ENCODE measurements around the gene PEX11A.
A peak's percentile ranks its signal among the peaks of the same experiment; 100 is the strongest.
"Not testable (repeated sequence)": the region's sequence is repeated elsewhere in the genome, so short reads cannot be mapped to it uniquely, and the experiment has no call there.

The PEX11A gene

DNA sequence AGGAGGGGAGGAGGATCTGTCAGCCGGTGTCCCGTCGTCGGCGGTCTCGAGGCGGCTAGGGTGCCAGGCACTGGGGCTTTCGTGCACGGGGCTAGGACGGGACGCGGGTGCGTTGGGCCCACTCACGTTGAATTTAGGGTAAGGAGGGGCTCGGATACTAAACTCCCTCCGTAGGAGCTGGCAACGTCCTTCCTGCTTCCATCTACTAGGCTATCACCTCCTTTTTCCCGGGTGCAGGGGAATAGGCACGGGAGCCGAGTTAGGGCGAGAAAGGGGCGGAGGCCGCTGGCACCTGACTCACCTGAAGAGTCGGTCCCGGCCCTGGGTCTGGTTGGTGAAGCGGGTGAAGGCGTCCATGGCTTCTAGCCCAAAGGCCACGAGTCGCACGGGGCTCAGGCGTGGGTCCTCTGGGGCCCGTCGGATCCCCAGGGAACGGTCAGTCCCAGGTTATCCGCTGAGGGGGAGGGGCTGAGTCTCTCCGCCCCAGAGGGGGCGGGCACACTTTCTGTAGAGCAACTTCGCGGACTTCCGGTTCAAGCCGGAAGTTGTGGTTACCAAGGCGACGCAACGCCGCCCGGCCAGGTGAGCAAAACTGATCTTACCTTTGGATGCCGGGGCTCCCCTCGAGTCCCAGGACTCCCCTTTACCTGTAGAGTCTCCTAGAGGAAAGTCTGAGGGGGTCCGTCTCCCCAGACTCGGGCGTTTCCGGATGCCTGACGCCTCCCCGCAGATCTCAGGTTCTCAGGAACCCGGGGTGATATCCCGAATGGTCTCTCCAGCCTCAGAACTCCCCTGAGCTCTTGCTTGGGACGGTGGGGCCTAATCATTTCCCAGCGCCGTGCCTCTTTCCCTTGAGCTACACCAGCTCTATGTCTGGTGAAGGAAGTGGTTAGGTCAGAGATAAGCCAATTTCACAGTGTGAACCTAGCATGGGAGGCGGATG, at the start of gene PEX11A, which contains the start of gene WDR93:
Gene PEX11A (minus strand): TSS at position 479 of the 943 bp plus-strand sequence. CDS start 122 bp downstream, at position 357.
Gene WDR93 (plus strand): TSS at position 536 of the 943 bp plus-strand sequence. CDS start 10,936 bp downstream, outside the sequence.
- DNase-seq (ENCODE audit: low spot score) = peak; percentile 71

- DNase-seq (ENCODE audit: low spot score) = peak; percentile 73
Measured at GRCh38 chr15:89740137-89740536, 49.6 kb upstream of the PEX11A start.

GRCh38 chr15:89735773-89736172, 45.2 kb upstream of the PEX11A start:
- no peak for DNase-seq (ENCODE audit: low spot score)

GRCh38 chr15:89732451-89733172, 42.1 kb upstream of the PEX11A start:
- DNase-seq (ENCODE audit: low spot score) = no peak

- DNase-seq (ENCODE audit: low spot score) = no peak
Measured at GRCh38 chr15:89731275-89731674, 40.7 kb upstream of the PEX11A start.

DNA sequence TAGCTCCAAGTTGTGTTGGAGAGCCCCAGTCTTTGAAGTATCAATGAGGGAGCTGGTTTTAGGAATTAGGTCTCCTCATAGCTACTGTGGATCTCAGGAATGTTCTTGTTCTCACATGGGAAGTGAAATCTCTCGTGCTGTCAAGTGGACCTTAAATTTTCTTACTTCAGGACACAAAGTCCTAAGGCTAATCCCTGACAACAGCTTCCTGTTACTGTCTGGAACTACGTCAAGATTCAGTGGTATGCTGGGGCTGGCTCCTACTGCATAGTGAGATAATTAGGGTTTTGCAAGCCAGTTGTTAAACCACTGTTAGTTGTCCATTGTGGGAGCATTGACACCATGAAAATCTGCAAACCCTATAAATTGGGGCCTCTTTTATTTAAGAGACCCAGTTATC, 37.7 kb upstream of the PEX11A start:
- no peak for DNase-seq (ENCODE audit: low spot score)

- DNase-seq (ENCODE audit: low spot score) = no peak
Measured at GRCh38 chr15:89725064-89725463, 34.5 kb upstream of the PEX11A start.

- no peak for DNase-seq (ENCODE audit: low spot score)
Measured at GRCh38 chr15:89724621-89725020, 34.1 kb upstream of the PEX11A start.

DNA sequence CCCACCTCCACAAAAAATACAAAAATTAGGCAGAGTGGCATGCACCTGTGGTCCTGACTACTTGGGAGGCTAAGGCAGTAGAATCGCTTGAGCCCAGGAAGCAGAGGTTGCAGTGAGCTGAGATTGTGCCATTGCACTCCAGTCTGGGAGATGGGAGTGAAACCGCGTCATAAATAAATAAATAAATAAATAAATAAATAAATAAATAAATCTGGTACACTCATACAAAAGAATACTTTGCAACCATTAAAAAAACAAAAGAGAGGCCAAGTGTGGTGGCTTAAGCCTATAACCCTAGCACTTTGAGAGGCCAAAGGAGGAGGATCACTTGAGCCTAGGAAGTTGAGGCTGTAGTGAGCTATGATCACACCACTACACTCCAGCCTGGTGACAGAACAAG, 32.5 kb upstream of the PEX11A start:
- no peak for DNase-seq (ENCODE audit: low spot score)

GRCh38 chr15:89714775-89715174, 24.2 kb upstream of the PEX11A start:
- no peak for DNase-seq (ENCODE audit: low spot score)

GRCh38 chr15:89707577-89707976, 17.0 kb upstream of the PEX11A start:
- no peak for DNase-seq (ENCODE audit: low spot score)

DNA sequence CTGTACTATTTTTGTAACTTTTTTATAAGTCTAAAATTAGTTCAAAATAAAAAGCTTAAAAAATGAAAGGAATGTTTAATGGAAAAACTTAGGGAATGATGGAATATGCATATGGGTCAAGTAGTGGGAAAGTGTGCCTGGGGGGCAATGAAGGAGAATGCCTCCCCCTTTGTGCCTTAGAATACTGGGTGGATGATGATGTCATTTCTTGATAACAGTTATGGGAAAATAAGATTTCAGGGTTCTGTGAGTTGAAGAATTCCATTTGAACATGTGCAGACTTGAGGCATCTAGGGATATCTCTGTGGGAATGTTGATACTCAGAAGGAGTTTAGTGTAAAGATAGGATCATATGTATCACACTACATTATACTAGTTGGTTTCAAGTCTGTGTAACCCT, 13.9 kb upstream of the PEX11A start:
- DNase-seq (ENCODE audit: low spot score) = no peak

GRCh38 chr15:89695198-89695597, 4.6 kb upstream of the PEX11A start:
- no peak for DNase-seq (ENCODE audit: low spot score)

DNA sequence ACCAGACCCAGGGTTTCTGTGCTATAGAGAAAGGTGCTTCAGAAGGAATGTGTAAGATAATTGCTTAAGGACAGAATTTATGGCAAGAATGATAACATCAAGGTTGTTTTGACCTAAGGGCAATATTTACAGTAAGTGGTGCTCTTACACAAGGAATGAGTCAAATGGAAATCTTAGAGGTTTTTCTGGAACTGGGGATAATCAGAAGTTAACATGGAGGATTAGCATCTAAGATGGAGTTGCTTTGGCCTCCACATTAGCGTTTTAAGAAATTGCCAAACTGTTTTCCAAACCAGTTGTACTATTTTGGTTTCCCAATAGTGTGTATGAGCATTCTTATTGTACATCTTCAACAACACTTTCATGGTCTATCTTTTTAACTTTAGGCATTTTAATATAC, 3.1 kb upstream of the PEX11A start:
- no peak for DNase-seq (ENCODE audit: low spot score)

DNA sequence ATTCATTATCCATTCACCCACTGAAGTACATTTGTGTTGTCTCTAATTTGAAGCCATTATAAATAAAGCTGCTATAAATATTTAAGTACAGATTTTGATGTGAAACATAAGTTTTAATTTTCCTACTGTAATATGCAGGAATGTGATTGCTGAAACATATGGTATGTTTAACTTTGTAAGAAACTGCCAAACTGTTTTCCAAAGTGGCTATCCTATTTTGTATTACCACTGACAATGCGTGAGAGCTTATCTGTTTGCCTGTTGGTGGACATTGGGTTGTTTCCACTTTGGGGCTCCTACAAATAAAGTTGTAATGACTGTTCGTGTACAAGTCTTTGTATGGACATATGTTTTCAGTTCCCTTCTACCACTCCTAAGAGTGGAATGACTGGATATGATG, 2.5 kb upstream of the PEX11A start:
- DNase-seq (ENCODE audit: low spot score) = no peak

DNA sequence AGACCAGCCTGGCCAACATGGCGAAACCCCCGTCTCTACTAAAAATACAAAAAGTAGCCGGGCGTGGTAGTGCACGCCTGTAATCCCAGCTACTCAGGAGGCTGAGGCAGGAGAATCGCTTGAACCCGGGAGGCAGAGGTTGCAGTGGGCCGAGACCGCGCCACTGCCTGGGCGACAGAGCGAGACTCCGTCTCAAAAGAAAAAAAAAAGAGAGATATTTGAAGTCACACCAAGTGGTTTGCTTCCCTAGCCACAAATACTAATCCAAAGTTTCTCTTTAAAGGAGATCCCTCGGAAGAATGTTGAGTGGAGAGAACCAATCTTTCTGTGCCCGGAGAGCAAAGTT, 651 bp downstream of the PEX11A start:
- DNase-seq (ENCODE audit: low spot score) = not testable (repeated sequence)

DNA sequence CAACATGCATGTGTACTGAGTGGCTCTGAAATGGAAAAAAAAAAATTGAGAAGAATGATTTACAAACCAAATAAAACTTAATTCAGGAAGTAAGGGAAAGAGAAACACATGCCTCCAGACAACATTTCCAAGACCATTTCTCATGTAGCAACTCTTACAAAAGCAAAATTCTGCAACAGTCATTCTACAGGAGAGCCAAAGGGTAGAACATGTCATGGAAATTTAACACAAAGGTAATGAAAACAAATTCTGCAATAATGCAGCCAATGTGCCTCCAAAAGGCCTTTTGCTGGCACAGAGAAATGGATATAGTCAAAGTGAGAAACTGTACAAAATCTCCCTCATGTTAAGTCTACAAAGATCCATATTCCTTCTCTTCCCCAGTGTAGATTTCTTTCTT, 4.0 kb downstream of the PEX11A start:
- no peak for DNase-seq (ENCODE audit: low spot score)

GRCh38 chr15:89685995-89686394, 4.6 kb downstream of the PEX11A start:
- DNase-seq (ENCODE audit: low spot score) = no peak

DNA sequence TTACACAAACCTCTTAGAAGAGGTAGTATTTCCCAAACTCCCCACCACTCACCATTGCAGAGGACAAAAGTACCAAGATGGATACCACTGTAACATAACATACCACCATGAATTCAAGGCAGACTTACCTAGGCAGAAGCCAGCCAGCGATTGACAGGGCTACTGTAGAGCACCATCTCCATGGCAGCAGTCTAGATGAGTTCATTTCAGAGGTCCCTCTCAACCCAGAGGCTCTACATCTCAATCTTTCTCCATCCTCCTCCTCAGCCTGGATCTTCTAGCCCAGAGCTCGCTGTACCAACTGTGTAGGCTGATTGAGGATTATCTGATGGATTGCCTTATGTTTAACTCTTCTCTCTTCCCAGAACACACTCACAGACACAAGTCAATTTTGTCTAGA, 9.4 kb downstream of the PEX11A start:
- no peak for DNase-seq (ENCODE audit: low spot score)

GRCh38 chr15:89680282-89680873, 10.2 kb downstream of the PEX11A start:
- DNase-seq (ENCODE audit: low spot score) = no peak

DNA sequence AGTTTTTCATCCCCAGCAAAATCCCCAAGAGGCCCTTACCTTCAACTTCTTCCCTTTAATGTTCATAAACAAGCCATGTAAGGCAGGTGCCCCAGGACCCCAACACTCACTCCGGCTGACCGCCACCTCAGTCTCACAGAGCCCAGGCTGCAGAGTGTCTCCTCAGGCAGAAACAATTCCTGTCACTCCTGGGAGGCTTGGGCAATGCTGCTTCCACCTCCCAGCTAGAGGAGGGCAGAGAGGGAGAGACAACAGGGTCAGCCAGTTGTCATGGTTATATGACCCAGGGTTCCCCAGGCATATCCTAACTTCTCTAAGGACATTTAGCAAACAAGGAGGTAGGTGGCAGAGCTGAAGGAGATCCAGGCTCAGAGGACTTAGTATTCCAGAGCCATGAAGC, 11.3 kb downstream of the PEX11A start, which contains the start of gene PLIN1:
Gene PLIN1 (minus strand): TSS at position 156 of the 400 bp plus-strand sequence. CDS start 1,878 bp downstream, outside the sequence.
- no peak for DNase-seq (ENCODE audit: low spot score)

DNA sequence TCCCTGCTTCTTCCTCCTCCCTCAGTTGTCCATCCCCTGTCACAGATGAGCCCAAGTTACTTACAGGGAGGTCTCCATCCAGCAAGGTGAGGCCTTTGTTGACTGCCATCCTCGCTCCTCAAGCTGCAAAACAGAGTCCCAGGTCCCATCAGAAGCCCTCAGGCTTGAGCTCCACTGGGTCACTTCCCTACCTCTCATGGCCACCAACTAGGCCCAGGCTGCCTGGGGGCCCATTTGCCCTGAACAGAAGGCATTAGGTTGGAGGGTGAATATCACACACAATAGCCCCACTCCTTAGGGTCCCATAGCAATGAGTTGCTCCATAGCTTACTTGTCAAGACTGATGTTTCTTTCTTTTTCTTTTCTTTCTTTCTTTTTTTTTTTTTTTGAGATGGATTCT, 13.2 kb downstream of the PEX11A start:
- no peak for DNase-seq (ENCODE audit: low spot score)

DNA sequence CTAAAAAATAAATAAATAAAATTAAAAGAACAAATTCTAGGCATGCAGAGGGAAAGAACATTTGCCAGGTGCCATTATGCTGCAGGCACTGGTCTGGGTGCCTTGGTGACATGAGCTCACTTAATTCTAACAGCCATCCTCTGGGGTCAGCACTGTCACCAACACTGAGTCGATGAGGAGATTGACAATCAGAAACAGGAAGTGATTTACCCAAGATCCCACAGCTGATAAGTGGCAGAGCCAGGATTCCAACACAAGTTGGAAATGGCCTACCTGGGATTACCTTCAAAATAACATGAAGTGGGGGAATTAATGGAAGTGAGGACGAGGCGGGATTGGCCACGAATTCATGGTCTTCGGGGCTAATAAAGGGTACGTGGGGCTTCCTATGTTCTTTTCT, 14.9 kb downstream of the PEX11A start:
- no peak for DNase-seq (ENCODE audit: low spot score)

Data from CD4-positive, alpha-beta T cell treated with Interleukin-15 for 4 hours (primary cell).